SU-DHL-6 (cell line): ENCODE results near the gene LOXL4.

Source experiments
- CTCF ChIP-seq: fragments of 200-600 bp; sonication (generic); IDR thresholded peaks from one replicate; pipeline ENCODE4 v1.5.1; 2017; ENCODE audit warnings: antibody characterized with exemption, mild to moderate bottlenecking, low read length, moderate library complexity; ENCODE audit not compliant: insufficient read depth, poor library complexity, severe bottlenecking
- EZH2phosphoT487 ChIP-seq: fragments of 200-600 bp; sonication (generic), shearing (Covaris generic); conservative IDR thresholded peaks from 2 replicates; pipeline ENCODE4 v1.6.1; 2018; ENCODE audit warnings: mild to moderate bottlenecking, antibody characterized with exemption, low read length, moderate library complexity, mixed read lengths

- TF ChIP-seq CTCF (no peak), EZH2phosphoT487 (no peak)
Observed at GRCh38 chr10:98253499-98253898, 14.5 kb downstream of the LOXL4 start.
